Lung (tissue), 12 donors: Measurements from ENCODE around the gene THOC1. TPM values are rescaled to one million over a fixed set of nuclear protein-coding genes. Genes with fewer than 3 reads are reported as not detected.

ENCODE experiments used
- ATAC-seq: fragments of 200-7000 bp; cut with Tn5 transposase; one replicate; pipeline ENCODE4 v1.9.1; 2020; ENCODE audit warnings: moderate number of reproducible peaks; ENCODE audit not compliant: insufficient read depth, low FRiP score
- DNase-seq, 3 donors: peaks; one replicate each; pipeline ENCODE4 v3.0.0-alpha.2; 2013 to 2017
- H3K27ac ChIP-seq, 2 donors: one replicate each; pipeline ENCODE4 v1.5.1; 2013; ENCODE audit warnings: mild to moderate bottlenecking in 2 of 2, moderate library complexity in 2 of 2, control low read depth in 1 of 2, inconsistent platforms in 1 of 2, low read depth in 1 of 2, low read length in 1 of 2
- H3K27me3 ChIP-seq, 3 donors: one replicate each; pipeline ENCODE4 v1.5.1; 2013; ENCODE audit warnings: low read length in 2 of 3; ENCODE audit not compliant: control insufficient read depth in 3 of 3, insufficient read depth in 3 of 3
- H3K36me3 ChIP-seq, 4 donors: one replicate each; pipeline ENCODE4 v1.5.1; 2013; ENCODE audit warnings: low read length in 4 of 4, mild to moderate bottlenecking in 1 of 4, moderate library complexity in 1 of 4; ENCODE audit not compliant: control insufficient read depth in 4 of 4, insufficient read depth in 4 of 4
- H3K4me1 ChIP-seq, 5 donors: one replicate each; pipeline ENCODE4 v1.5.1; 2013; ENCODE audit warnings: low read length in 5 of 5, mild to moderate bottlenecking in 2 of 5, moderate library complexity in 1 of 5; ENCODE audit not compliant: control insufficient read depth in 5 of 5, insufficient read depth in 5 of 5
- H3K4me3 ChIP-seq: one replicate; pipeline ENCODE4 v1.5.1; 2013; ENCODE audit warnings: mild to moderate bottlenecking, control low read depth, moderate library complexity
- H3K9ac ChIP-seq, 2 donors: one replicate each; pipeline ENCODE4 v1.5.1; 2013; ENCODE audit warnings: low read length in 2 of 2, control low read depth in 1 of 2; ENCODE audit not compliant: insufficient read depth in 1 of 2
- H3K9me3 ChIP-seq, 4 donors: one replicate each; pipeline ENCODE4 v1.5.1; 2013; ENCODE audit warnings: low read length in 3 of 4, mild to moderate bottlenecking in 1 of 4, moderate library complexity in 1 of 4; ENCODE audit not compliant: control insufficient read depth in 4 of 4, insufficient read depth in 3 of 4
- CTCF ChIP-seq: IDR thresholded peaks from 2 replicates; pipeline ENCODE4 v1.5.1; 2012; ENCODE audit warnings: mild to moderate bottlenecking; ENCODE audit errors: control extremely low read depth, extremely low read depth
- WGBS, 2 donors: extraction: QIAGEN DNeasy Blood & Tissue Kit; methylation state at CpG; one replicate each; pipeline ENCODE4 v1.1.7; 2013; 5-methylcytosine and 5-hydroxymethylcytosine counted together
- polyA plus RNA-seq, 2 donors: library from polyadenylated mRNA; stranded (reverse); fragments of 200-250 nt; gene quantifications; one replicate each; pipeline ENCODE4 v1.2.1, GENCODE V29; 2013
- total RNA-seq, 2 donors: library from RNA; depleted of rRNA in 1 of 2; stranded (reverse); fragments of >200 nt in 1 of 2; gene quantifications; one replicate each; pipeline ENCODE4 v1.2.1, GENCODE V29; 2014 to 2021
- donor health status: control.
- donor health status: control.
- donor health status: Bipolar disorder and iron deficiency.
- donor health status: healthy.
- donor health status: DM: yes; HTN: yes; CAD: no.

The THOC1 gene
- total and polyA plus RNA-seq, 4 donors = 12.1 to 109 (median 31.6) TPM

GRCh38 chr18:274313-274712 is 6.5 kb upstream of the THOC1 start:
- DNase-seq (no peak), ATAC-seq (no peak)
- no peaks in the 10 kb centered on the region for H3K27me3 ChIP-seq
- no peak for TF ChIP-seq CTCF
- H3K9me3 ChIP-seq = no peaks in the 10 kb centered on the region
- no peaks in the 10 kb centered on the region for H3K36me3 ChIP-seq
- WGBS, 2 donors = 87 to 92% methylated on average over 8 of the region's 8 CpGs
- H3K4me1 ChIP-seq = peaks cover 0 to 4% (median 0%) of the 10 kb centered on the region in 5 donors
- no peak overlapping the region for H3K4me3 ChIP-seq
- no peak overlapping the region for H3K27ac ChIP-seq
- no peak overlapping the region for H3K9ac ChIP-seq

GRCh38 chr18:273525-273924 is 5.7 kb upstream of the THOC1 start:
- H3K4me1 ChIP-seq = peaks cover 0 to 11% (median 4%) of the 10 kb centered on the region in 5 donors
- no peaks in the 10 kb centered on the region for H3K9me3 ChIP-seq
- no peak for ATAC-seq
- no peak overlapping the region for H3K4me3 ChIP-seq
- WGBS, 2 donors = 95 to 96% methylated on average over 3 of the region's 3 CpGs
- no peak overlapping the region for H3K27ac ChIP-seq
- H3K9ac ChIP-seq = no peak overlapping the region
- no peaks in the 10 kb centered on the region for H3K27me3 ChIP-seq
- TF ChIP-seq CTCF = no peak
- DNase-seq = no peak
- no peaks in the 10 kb centered on the region for H3K36me3 ChIP-seq

- ATAC-seq = no peak
- Histone ChIP-seq H3K4me1 (peaks cover 0 to 11% (median 4%) of the 10 kb centered on the region in 5 donors), H3K27me3 (no peaks in the 10 kb centered on the region), H3K9me3 (no peaks in the 10 kb centered on the region), H3K4me3 (no peak overlapping the region), H3K27ac (no peak overlapping the region), H3K36me3 (no peaks in the 10 kb centered on the region), H3K9ac (no peak overlapping the region)
- 91% methylated on average over 2 of the region's 2 CpGs for WGBS, 2 donors
- no peak for DNase-seq
- no peak for TF ChIP-seq CTCF
Measured at GRCh38 chr18:272650-273049, 4.8 kb upstream of the THOC1 start.

GRCh38 chr18:269480-270095 is 1.7 kb upstream of the THOC1 start:
- peaks cover 0 to 3% (median 1%) of the 10 kb centered on the region in 4 donors for H3K36me3 ChIP-seq
- no peaks in the 10 kb centered on the region for H3K9me3 ChIP-seq
- peaks cover 0 to 15% (median 4%) of the 10 kb centered on the region in 5 donors for H3K4me1 ChIP-seq
- DNase-seq (peak in 1 of 3 donors; percentile 46), ATAC-seq (no peak)
- TF ChIP-seq CTCF = no peak
- no peaks in the 10 kb centered on the region for H3K27me3 ChIP-seq
- H3K9ac ChIP-seq = no peak overlapping the region
- WGBS, 2 donors = 81 to 86% methylated on average over 6 of the region's 6 CpGs
- no peak overlapping the region for H3K27ac ChIP-seq
- no peak overlapping the region for H3K4me3 ChIP-seq
